ENCODE data around the gene TENM4. TPM values are rescaled to one million over a fixed set of nuclear protein-coding genes. Genes with fewer than 3 reads are reported as not detected.

Gene TENM4
- total and polyA plus RNA-seq, 2 of the 13 experiments (the other 11 are each of a cell fraction or from before 2014, with no cell fraction given) = not detected

DNA sequence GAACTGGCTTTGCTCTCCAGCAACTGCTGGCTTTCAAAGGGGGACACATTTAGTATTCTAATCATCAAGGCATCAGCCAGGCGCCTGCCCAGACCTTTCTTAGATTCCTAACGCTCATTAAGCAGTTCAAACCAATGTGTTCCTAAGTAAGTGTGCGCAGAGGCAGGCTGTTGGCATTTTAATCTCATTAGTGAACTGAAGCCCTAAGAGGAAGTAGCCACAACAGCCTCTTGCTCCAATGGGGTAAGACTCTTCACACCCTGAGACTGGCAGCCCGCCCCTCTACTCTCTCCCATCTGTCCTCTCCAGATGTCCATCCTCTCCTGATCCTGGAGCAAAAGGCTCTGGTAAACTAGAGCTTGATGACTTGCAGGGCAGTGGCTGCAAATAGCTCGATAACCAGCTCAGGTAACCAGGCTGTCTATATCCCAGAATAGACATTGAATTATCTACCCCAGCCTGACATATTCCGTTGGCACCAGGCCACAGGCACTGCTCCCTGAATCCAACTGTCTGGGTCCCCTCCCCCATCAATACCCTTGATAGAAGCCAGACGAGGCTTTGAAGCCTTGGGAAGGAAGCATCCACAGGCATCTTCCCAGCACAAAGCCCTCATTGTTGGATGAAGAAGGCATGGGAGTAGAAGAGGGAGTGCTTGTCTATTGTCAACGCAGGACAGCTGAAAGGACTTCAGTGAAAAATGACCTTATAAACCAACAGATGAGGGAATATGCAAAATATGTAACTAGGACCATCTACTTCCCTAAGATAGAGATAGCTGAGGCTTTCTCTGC is 321.1 kb downstream of the TENM4 start:
- no peak overlapping the region for H3K4me3 ChIP-seq (replicated peaks in 1 of 3; ENCODE audit: insufficient read depth in 1 of 3, low read depth in 2 of 3, low read length in 3 of 3)
- intact Hi-C loops (cut with micrococcal nuclease; ENCODE audit: unreplicated experiment) = no loop called here
- WGBS (ENCODE audit: low lambda C conversion rate) = 0% methylated on average over 6 of the region's 8 CpGs

DNA sequence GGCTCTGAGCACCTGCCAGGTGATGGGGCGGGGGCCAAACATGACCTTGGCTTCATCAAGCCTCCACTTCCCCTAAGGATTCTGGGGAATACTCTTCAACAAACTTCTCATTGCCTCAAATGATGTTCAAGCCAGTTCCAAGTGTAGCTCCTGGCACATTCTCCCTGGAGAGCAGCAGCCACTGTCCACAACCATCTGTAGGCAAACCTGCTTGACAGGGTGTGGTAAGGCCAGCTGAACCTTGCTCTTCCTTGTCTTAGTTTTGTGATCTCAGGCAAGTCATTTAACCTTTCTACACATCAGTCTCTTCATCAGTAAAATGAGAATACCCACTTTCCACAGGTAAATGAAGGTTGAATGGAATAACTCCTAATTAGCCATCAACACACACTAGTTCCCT is 323.3 kb downstream of the TENM4 start:
- Histone ChIP-seq H3K4me2 (ENCODE audit: low read depth, low read length) (no peak overlapping the region), H3K79me2 (ENCODE audit: insufficient read depth, low read length) (no peaks in the 10 kb centered on the region), H4K20me1 (ENCODE audit: insufficient read depth, low read length) (no peaks in the 10 kb centered on the region), H3K9me3 (ENCODE audit: low read length) (no peaks in the 10 kb centered on the region), H3K4me1 (ENCODE audit: insufficient read depth, low read length) (no peaks in the 10 kb centered on the region), H3K27ac (ENCODE audit: extremely low read length, insufficient read depth, low read length) (no peak overlapping the region), H3K4me3 (replicated peaks in 1 of 3; ENCODE audit: insufficient read depth in 1 of 3, low read depth in 2 of 3, low read length in 3 of 3) (no peak overlapping the region), H3K9ac (ENCODE audit: insufficient read depth, low read depth, low read length) (no peak overlapping the region), H3K27me3 (ENCODE audit: control insufficient read depth in 1 of 2, insufficient read depth in 2 of 2, low read length in 2 of 2) (no peaks in the 10 kb centered on the region), H2AFZ (ENCODE audit: low read length) (no peak overlapping the region), H3K36me3 (replicated peaks in 1 of 2; ENCODE audit: control insufficient read depth in 1 of 2, insufficient read depth in 2 of 2, low read length in 2 of 2) (no peaks in the 10 kb centered on the region)
- ATAC-seq (no peak), DNase-seq (ENCODE audit: low spot score) (no peak), FAIRE-seq (no peak)
- no TSS peak for BruUV-seq (replicated peaks)
- intact Hi-C loops (cut with micrococcal nuclease; ENCODE audit: unreplicated experiment) = no loop called here
- ChIA-PET POLR2A (no interaction called here), CTCF (ENCODE audit: low intra/inter-chr PET ratio, low total read pairs) (no interaction called here)
- in situ Hi-C loops (cut with HindIII; ENCODE audit: extremely low pct_ligation_motif_present, low pct_unique_long_range_greater_than_20kb) = no loop called here
- no CpG with 5 or more reads among the region's 1 CpG for WGBS (ENCODE audit: low lambda C conversion rate)
- TF ChIP-seq, protein P1, sequence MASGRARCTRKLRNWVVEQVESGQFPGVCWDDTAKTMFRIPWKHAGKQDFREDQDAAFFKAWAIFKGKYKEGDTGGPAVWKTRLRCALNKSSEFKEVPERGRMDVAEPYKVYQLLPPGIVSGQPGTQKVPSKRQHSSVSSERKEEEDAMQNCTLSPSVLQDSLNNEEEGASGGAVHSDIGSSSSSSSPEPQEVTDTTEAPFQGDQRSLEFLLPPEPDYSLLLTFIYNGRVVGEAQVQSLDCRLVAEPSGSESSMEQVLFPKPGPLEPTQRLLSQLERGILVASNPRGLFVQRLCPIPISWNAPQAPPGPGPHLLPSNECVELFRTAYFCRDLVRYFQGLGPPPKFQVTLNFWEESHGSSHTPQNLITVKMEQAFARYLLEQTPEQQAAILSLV (CRISPR knock-in tag; IDR thresholded peaks at IDR 0.05; ENCODE audit: borderline replicate concordance) = no peak
- TF ChIP-seq, protein P2, sequence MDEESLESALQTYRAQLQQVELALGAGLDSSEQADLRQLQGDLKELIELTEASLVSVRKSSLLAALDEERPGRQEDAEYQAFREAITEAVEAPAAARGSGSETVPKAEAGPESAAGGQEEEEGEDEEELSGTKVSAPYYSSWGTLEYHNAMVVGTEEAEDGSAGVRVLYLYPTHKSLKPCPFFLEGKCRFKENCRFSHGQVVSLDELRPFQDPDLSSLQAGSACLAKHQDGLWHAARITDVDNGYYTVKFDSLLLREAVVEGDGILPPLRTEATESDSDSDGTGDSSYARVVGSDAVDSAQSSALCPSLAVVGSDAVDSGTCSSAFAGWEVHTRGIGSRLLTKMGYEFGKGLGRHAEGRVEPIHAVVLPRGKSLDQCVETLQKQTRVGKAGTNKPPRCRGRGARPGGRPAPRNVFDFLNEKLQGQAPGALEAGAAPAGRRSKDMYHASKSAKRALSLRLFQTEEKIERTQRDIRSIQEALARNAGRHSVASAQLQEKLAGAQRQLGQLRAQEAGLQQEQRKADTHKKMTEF (CRISPR knock-in tag; IDR thresholded peaks at IDR 0.05) = no peak
- TF ChIP-seq BRCA1 (CRISPR knock-in tag; IDR thresholded peaks at IDR 0.05) (no peak), MYC (CRISPR knock-in tag; IDR thresholded peaks at IDR 0.05; ENCODE audit: borderline replicate concordance) (no peak), ZSCAN29 (CRISPR knock-in tag; conservative IDR thresholded peaks at IDR 0.05) (no peak), CENPT (CRISPR knock-in tag; IDR thresholded peaks at IDR 0.05; ENCODE audit: low read depth) (no peak), AGO2 (optimal IDR thresholded peaks at IDR 0.05; ENCODE audit: low read depth, low read length) (no peak)
- TF ChIP-seq, protein P3, sequence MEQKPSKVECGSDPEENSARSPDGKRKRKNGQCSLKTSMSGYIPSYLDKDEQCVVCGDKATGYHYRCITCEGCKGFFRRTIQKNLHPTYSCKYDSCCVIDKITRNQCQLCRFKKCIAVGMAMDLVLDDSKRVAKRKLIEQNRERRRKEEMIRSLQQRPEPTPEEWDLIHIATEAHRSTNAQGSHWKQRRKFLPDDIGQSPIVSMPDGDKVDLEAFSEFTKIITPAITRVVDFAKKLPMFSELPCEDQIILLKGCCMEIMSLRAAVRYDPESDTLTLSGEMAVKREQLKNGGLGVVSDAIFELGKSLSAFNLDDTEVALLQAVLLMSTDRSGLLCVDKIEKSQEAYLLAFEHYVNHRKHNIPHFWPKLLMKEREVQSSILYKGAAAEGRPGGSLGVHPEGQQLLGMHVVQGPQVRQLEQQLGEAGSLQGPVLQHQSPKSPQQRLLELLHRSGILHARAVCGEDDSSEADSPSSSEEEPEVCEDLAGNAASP (CRISPR knock-in tag; IDR thresholded peaks at IDR 0.05; ENCODE audit: borderline replicate concordance) = no peak

More for the DNA sequence above, 321.1 kb downstream of the TENM4 start:
- TF ChIP-seq ZFYVE20 (CRISPR knock-in tag; IDR thresholded peaks at IDR 0.05; ENCODE audit: borderline replicate concordance, low read depth) (no peak), NFKBIZ (CRISPR knock-in tag; IDR thresholded peaks at IDR 0.05) (no peak), RNF2 (conservative IDR thresholded peaks at IDR 0.05; ENCODE audit: low read depth) (no peak), ZNF652 (CRISPR knock-in tag; IDR thresholded peaks at IDR 0.05; ENCODE audit: borderline replicate concordance, low read depth) (no peak), RFXANK (CRISPR knock-in tag; IDR thresholded peaks at IDR 0.05) (no peak), ZMYM2 (CRISPR knock-in tag; IDR thresholded peaks at IDR 0.05) (no peak), ZNF841 (CRISPR knock-in tag; IDR thresholded peaks at IDR 0.05; ENCODE audit: borderline replicate concordance) (no peak)
- TF ChIP-seq, protein P4, sequence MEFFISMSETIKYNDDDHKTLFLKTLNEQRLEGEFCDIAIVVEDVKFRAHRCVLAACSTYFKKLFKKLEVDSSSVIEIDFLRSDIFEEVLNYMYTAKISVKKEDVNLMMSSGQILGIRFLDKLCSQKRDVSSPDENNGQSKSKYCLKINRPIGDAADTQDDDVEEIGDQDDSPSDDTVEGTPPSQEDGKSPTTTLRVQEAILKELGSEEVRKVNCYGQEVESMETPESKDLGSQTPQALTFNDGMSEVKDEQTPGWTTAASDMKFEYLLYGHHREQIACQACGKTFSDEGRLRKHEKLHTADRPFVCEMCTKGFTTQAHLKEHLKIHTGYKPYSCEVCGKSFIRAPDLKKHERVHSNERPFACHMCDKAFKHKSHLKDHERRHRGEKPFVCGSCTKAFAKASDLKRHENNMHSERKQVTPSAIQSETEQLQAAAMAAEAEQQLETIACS (CRISPR knock-in tag; IDR thresholded peaks at IDR 0.05) = no peak
- CTCF ChIA-PET (ENCODE audit: low intra/inter-chr PET ratio, low total read pairs) = no interaction called here
- POLR2A ChIA-PET = no interaction called here
- no peaks in the 10 kb centered on the region for H3K79me2 ChIP-seq (ENCODE audit: insufficient read depth, low read length)
- H3K4me2 ChIP-seq (ENCODE audit: low read depth, low read length) = no peak overlapping the region
- no peak for ATAC-seq
- in situ Hi-C loops (cut with HindIII; ENCODE audit: extremely low pct_ligation_motif_present, low pct_unique_long_range_greater_than_20kb) = no loop called here
- no peak overlapping the region for H2AFZ ChIP-seq (ENCODE audit: low read length)
- no TSS peak for BruUV-seq (replicated peaks)
- DNase-seq (ENCODE audit: low spot score) = no peak
- no peak for FAIRE-seq
- H4K20me1 ChIP-seq (ENCODE audit: insufficient read depth, low read length) = no peaks in the 10 kb centered on the region
- H3K27ac ChIP-seq (ENCODE audit: extremely low read length, insufficient read depth, low read length) = no peak overlapping the region
- H3K9ac ChIP-seq (ENCODE audit: insufficient read depth, low read depth, low read length) = no peak overlapping the region
- H3K4me1 ChIP-seq (ENCODE audit: insufficient read depth, low read length) = no peaks in the 10 kb centered on the region
- H3K27me3 ChIP-seq (ENCODE audit: control insufficient read depth in 1 of 2, insufficient read depth in 2 of 2, low read length in 2 of 2) = no peaks in the 10 kb centered on the region
- no peaks in the 10 kb centered on the region for H3K9me3 ChIP-seq (ENCODE audit: low read length)
- H3K36me3 ChIP-seq (replicated peaks in 1 of 2; ENCODE audit: control insufficient read depth in 1 of 2, insufficient read depth in 2 of 2, low read length in 2 of 2) = no peaks in the 10 kb centered on the region

All from HepG2 (cell line).